ENCODE data around the gene DSE. TPM values are rescaled to one million over a fixed set of nuclear protein-coding genes. Genes with fewer than 3 reads are reported as not detected.
A peak's percentile ranks its signal among the peaks of the same experiment; 100 is the strongest.

Gene DSE
- total RNA-seq, 4 donors from 2014 or later = 27.8 to 42.1 (median 31.5) TPM

- TF ChIP-seq POLR2AphosphoS5 (IDR thresholded peaks at IDR 0.05) = no peak
- no peaks in the 10 kb centered on the region for H3K9me3 ChIP-seq
- H3K27me3 ChIP-seq = peaks cover 0 to 24% (median 0%) of the 10 kb centered on the region in 4 donors
- no peak for DNase-seq (ENCODE audit: extremely low spot score)
- intact Hi-C loops (cut with DNase I) = no loop called here
- H3K36me3 ChIP-seq = no peaks in the 10 kb centered on the region
- 86% methylated on average over 4 of the region's 4 CpGs for WGBS
- no peak overlapping the region for H3K4me3 ChIP-seq
- H3K4me1 ChIP-seq = peaks cover 0 to 14% (median 12%) of the 10 kb centered on the region in 4 donors
- H3K27ac ChIP-seq (replicated peaks in 1 of 4) = no peak overlapping the region
These were observed 89.2 kb downstream of the DSE start for GRCh38 chr6:116459927-116460326.

GRCh38 chr6:116461331-116461931 is 90.7 kb downstream of the DSE start, which contains the start of gene CALHM6:
Gene CALHM6 (plus strand): TSS chr6:116461375. CDS start chr6:116461930, 555 bp downstream.
- peaks cover 0 to 24% (median 0%) of the 10 kb centered on the region in 4 donors for H3K27me3 ChIP-seq
- intact Hi-C loops (cut with DNase I) = no loop called here
- 51% methylated on average over 13 of the region's 13 CpGs for WGBS
- no peak for DNase-seq (ENCODE audit: extremely low spot score)
- peak within 1 kb of the TSS in 2 of 4 donors; percentile 8 to 17 for H3K27ac ChIP-seq (replicated peaks in 1 of 4)
- no peaks in the 10 kb centered on the region for H3K36me3 ChIP-seq
- peaks cover 0 to 14% (median 12%) of the 10 kb centered on the region in 4 donors for H3K4me1 ChIP-seq
- TF ChIP-seq CTCF (IDR thresholded peaks at IDR 0.05) = no peak
- TF ChIP-seq POLR2AphosphoS5 (IDR thresholded peaks at IDR 0.05) = no peak
- no peak for TF ChIP-seq EP300 (IDR thresholded peaks at IDR 0.05)
- no peak for TF ChIP-seq POLR2A (IDR thresholded peaks at IDR 0.05; ENCODE audit: low read depth)
- H3K4me3 ChIP-seq = peak within 1 kb of the TSS; percentile 52 to 60 (median 54)
- no peaks in the 10 kb centered on the region for H3K9me3 ChIP-seq

- 37% methylated on average over 17 of the region's 84 CpGs for WGBS
- H3K27ac ChIP-seq (replicated peaks in 1 of 4) = peak overlapping the region in 2 of 4 donors; percentile 8 to 17
- peaks cover 0 to 14% (median 12%) of the 10 kb centered on the region in 4 donors for H3K4me1 ChIP-seq
- H3K9me3 ChIP-seq = no peaks in the 10 kb centered on the region
- H3K4me3 ChIP-seq = peak overlapping the region; percentile 52 to 60 (median 54)
- H3K36me3 ChIP-seq = no peaks in the 10 kb centered on the region
- intact Hi-C loops (cut with DNase I) = no loop called here
- DNase-seq (ENCODE audit: extremely low spot score) = no peak
- H3K27me3 ChIP-seq = peaks cover 0 to 24% (median 0%) of the 10 kb centered on the region in 4 donors
- TF ChIP-seq EP300 (IDR thresholded peaks at IDR 0.05) = no peak
- no peak for TF ChIP-seq CTCF (IDR thresholded peaks at IDR 0.05)
- no peak for TF ChIP-seq POLR2A (IDR thresholded peaks at IDR 0.05; ENCODE audit: low read depth)
- TF ChIP-seq POLR2AphosphoS5 (IDR thresholded peaks at IDR 0.05) = no peak
These were observed 91.5 kb downstream of the DSE start for GRCh38 chr6:116461932-116462885.

- intact Hi-C loops (cut with DNase I) = no loop called here
- H3K4me1 ChIP-seq = peaks cover 0 to 14% (median 12%) of the 10 kb centered on the region in 4 donors
- no peak overlapping the region for H3K27ac ChIP-seq (replicated peaks in 1 of 4)
- TF ChIP-seq POLR2A (IDR thresholded peaks at IDR 0.05; ENCODE audit: low read depth) (no peak), EP300 (IDR thresholded peaks at IDR 0.05) (no peak), POLR2AphosphoS5 (IDR thresholded peaks at IDR 0.05) (no peak), CTCF (IDR thresholded peaks at IDR 0.05) (no peak)
- no peaks in the 10 kb centered on the region for H3K36me3 ChIP-seq
- H3K4me3 ChIP-seq = no peak overlapping the region
- H3K9me3 ChIP-seq = no peaks in the 10 kb centered on the region
- H3K27me3 ChIP-seq = peaks cover 0 to 24% (median 0%) of the 10 kb centered on the region in 4 donors
- no peak for DNase-seq (ENCODE audit: extremely low spot score)
- WGBS = 85% methylated on average over 4 of the region's 4 CpGs
These were observed 92.6 kb downstream of the DSE start for GRCh38 chr6:116463301-116463700.

GRCh38 chr6:116465246-116465645 is 94.5 kb downstream of the DSE start:
- no peaks in the 10 kb centered on the region for H3K9me3 ChIP-seq
- 70% methylated on average over 5 of the region's 5 CpGs for WGBS
- no peak for DNase-seq (ENCODE audit: extremely low spot score)
- H3K27ac ChIP-seq (replicated peaks in 1 of 4) = no peak overlapping the region
- no peak overlapping the region for H3K4me3 ChIP-seq
- intact Hi-C loops (cut with DNase I) = no loop called here
- H3K27me3 ChIP-seq = peaks cover 0 to 24% (median 0%) of the 10 kb centered on the region in 4 donors
- H3K36me3 ChIP-seq = no peaks in the 10 kb centered on the region
- TF ChIP-seq POLR2AphosphoS5 (IDR thresholded peaks at IDR 0.05) = no peak
- no peak for TF ChIP-seq EP300 (IDR thresholded peaks at IDR 0.05)
- TF ChIP-seq POLR2A (IDR thresholded peaks at IDR 0.05; ENCODE audit: low read depth) = no peak
- no peak for TF ChIP-seq CTCF (IDR thresholded peaks at IDR 0.05)
- peaks cover 0 to 14% (median 12%) of the 10 kb centered on the region in 4 donors for H3K4me1 ChIP-seq
